UCSD-AML1 (cell line): ENCODE data around the gene PCDHB9.
"Not testable (repeated sequence)": the region's sequence is repeated elsewhere in the genome, so short reads cannot be mapped to it uniquely, and the experiment has no call there.

Source experiments
- DNase-seq: peaks from one replicate; lab custom pipeline; 2025; ENCODE audit not compliant: unreplicated experiment; lab: John Stamatoyannopoulos, UW

PCDHB9 gene

DNA sequence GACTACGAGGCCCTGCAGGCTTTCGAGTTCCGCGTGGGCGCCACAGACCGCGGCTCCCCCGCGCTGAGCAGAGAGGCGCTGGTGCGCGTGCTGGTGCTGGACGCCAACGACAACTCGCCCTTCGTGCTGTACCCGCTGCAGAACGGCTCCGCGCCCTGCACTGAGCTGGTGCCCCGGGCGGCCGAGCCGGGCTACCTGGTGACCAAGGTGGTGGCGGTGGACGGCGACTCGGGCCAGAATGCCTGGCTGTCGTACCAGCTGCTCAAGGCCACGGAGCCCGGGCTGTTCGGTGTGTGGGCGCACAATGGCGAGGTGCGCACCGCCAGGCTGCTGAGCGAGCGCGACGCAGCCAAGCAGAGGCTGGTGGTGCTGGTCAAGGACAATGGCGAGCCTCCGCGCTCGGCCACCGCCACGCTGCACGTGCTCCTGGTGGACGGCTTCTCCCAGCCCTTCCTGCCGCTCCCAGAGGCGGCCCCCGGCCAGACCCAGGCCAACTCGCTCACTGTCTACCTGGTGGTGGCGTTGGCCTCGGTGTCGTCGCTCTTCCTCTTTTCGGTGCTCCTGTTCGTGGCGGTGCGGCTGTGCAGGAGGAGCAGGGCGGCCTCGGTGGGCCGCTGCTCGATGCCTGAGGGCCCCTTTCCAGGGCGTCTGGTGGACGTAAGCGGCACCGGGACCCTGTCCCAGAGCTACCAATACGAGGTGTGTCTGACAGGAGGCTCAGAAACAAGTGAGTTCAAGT is 2.7 kb upstream of the PCDHB9 start:
- DNase-seq = not testable (repeated sequence)

DNA sequence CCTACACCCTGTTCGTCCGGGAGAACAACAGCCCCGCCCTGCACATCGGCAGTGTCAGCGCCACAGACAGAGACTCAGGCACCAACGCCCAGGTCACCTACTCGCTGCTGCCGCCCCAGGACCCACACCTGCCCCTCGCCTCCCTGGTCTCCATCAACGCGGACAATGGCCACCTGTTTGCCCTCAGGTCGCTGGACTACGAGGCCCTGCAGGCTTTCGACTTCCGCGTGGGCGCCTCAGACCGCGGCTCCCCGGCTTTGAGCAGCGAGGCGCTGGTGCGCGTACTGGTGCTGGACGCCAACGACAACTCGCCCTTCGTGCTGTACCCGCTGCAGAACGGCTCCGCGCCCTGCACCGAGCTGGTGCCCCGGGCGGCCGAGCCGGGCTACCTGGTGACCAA is 1.7 kb downstream of the PCDHB9 start:
- DNase-seq = not testable (repeated sequence)

DNA sequence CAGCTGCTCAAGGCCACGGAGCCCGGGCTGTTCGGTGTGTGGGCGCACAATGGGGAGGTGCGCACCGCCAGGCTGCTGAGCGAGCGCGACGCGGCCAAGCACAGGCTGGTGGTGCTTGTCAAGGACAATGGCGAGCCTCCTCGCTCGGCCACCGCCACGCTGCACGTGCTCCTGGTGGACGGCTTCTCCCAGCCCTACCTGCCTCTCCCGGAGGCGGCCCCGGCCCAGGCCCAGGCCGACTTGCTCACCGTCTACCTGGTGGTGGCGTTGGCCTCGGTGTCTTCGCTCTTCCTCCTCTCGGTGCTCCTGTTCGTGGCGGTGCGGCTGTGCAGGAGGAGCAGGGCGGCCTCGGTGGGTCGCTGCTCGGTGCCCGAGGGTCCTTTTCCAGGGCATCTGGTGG is 2.2 kb downstream of the PCDHB9 start:
- not testable (repeated sequence) for DNase-seq

DNA sequence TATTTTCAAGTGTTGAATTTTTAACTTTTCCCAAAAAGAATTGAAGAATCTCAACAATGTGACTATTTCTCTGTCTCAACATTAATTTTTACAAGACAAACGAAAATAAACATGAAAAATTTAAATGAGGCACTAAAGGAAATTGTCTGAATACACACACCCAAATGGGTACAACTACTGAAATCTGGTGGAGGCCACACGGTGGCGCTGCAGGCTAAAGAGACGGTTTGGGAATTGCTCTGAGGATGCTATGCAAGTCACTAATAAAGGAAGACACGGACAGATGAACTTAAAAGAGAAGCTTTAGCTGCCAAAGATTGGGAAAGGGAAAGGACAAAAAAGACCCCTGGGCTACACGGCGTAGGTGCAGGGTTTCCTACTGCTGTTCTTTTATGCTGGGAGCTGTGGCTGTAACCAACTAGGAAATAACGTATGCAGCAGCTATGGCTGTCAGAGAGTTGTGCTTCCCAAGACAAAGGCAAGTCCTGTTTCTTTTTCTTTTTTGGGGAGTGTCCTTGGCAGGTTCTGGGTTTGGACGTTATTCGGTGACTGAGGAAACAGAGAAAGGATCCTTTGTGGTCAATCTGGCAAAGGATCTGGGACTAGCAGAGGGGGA is 5.3 kb downstream of the PCDHB9 start, which contains the start of gene PCDHB10:
Gene PCDHB10, plus strand, starts transcription at position 244 of the 616 bp plus-strand sequence. Its CDS starts 200 bp downstream, at position 444.
- DNase-seq = peak; percentile 41

DNA sequence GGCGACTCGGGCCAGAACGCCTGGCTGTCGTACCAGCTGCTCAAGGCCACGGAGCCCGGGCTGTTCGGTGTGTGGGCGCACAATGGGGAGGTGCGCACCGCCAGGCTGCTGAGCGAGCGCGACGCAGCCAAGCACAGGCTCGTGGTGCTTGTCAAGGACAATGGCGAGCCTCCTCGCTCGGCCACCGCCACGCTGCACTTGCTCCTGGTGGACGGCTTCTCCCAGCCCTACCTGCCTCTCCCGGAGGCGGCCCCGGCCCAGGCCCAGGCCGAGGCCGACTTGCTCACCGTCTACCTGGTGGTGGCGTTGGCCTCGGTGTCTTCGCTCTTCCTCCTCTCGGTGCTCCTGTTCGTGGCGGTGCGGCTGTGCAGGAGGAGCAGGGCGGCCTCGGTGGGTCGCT is 7.4 kb downstream of the PCDHB9 start:
- DNase-seq = not testable (repeated sequence)

DNA sequence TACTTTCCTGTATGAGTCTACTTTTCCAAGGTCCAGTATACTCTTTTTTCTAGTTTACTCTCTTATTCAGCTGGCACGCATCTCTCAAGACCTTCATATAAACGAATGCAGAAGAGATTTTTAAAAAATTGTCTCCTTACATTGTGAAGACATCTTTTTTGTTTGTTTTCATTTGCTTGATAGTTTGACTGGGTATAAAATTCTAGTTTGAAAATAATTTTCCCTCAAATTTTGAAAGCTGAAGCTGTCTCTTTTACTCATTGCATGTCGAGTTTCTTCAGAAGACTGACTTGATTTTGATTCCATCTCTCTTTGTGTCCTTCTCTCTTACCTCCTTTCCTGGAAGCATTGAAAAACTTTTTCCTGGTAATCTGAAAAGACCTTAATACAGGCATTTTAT is 9.4 kb downstream of the PCDHB9 start:
- no peak for DNase-seq

DNA sequence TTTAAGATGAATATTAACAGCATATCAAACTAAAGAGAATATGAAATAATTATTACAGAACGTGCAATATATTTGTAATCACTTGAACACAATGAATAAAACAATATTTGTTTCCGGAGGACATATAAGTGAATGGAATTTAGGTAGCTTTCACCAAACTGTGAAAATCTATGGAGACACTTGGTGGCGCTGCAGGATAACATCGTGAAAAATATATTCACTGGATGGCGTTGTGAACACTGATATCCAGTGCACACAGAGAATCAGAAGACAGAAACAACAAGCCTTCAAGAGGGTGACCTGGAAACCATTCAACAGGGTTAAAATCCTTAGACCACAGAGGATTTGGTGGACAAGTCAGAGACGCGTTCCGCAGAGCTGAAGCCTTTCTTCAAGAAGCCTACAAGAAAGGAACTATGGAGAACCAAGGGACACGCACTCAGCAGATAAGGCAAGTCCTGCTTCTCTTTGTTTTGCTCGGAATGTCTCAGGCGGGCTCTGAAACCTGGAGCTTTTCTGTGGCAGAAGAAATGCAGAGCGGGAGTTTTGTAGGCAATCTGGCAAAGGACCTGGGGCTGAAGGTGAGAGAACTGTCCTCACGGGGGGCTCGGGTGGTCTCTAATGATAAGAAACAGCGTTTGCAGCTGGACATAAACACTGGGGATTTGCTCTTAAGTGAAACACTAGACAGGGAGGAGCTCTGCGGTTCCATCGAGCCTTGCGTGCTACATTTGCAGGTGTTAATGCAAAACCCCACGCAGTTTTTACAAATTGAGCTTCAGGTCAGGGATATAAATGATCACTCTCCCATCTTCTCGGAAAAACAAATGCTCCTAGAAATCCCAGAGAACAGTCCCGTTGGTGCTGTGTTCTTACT is 12.6 kb downstream of the PCDHB9 start, which contains the start of gene PCDHB11:
Gene PCDHB11, plus strand, starts transcription at position 269 of the 877 bp plus-strand sequence. Its CDS starts 148 bp downstream, at position 417.
- no peak for DNase-seq

DNA sequence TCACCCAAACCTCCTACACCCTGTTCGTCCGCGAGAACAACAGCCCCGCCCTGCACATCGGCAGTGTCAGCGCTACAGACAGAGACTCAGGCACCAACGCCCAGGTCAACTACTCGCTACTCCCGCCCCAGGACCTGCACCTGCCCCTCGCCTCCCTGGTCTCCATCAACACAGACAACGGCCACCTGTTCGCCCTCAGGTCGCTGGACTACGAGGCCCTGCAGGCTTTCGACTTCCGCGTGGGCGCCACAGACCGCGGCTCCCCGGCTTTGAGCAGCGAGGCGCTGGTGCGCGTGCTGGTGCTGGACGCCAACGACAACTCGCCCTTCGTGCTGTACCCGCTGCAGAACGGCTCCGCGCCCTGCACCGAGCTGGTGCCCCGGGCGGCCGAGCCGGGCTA is 14.2 kb downstream of the PCDHB9 start:
- DNase-seq = not testable (repeated sequence)

DNA sequence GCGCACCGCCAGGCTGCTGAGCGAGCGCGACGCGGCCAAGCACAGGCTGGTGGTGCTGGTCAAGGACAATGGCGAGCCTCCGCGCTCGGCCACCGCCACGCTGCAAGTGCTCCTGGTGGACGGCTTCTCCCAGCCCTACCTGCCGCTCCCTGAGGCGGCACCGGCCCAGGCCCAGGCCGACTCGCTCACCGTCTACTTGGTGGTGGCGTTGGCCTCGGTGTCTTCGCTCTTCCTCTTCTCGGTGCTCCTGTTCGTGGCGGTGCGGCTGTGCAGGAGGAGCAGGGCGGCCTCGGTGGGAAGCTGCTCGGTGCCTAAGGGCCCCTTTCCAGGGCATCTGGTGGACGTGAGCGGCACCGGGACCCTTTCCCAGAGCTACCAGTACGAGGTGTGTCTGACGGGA is 14.7 kb downstream of the PCDHB9 start:
- not testable (repeated sequence) for DNase-seq

DNA sequence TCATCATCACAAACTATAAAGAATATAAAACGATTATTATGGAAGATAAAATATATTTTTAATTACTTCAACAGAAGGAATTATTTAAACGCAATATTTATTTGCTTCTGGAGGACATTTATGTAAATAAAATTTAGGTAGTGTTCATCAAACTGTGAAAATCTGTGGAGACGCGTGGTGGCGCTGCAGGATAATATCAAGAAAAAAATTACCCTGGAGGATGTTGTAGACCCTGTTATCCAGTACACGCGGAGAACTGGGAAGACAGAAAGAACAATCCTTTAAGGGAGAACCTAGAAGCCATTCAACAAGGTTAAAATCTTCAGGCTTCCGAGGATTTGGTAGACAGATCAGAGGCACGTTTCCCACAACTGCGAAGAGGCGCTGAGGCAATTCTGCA is 21.5 kb downstream of the PCDHB9 start, which contains the start of gene PCDHB12:
Gene PCDHB12, plus strand, starts transcription at position 242 of the 400 bp plus-strand sequence. CDS start 189 bp downstream, outside the sequence.
- no peak for DNase-seq

DNA sequence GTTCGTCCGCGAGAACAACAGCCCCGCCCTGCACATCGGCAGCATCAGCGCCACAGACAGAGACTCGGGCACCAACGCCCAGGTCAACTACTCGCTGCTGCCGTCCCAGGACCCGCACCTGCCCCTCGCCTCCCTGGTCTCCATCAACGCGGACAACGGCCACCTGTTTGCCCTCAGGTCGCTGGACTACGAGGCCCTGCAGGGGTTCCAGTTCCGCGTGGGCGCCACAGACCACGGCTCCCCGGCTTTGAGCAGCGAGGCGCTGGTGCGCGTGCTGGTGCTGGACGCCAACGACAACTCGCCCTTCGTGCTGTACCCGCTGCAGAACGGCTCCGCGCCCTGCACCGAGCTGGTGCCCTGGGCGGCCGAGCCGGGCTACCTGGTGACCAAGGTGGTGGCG is 23.3 kb downstream of the PCDHB9 start:
- not testable (repeated sequence) for DNase-seq

DNA sequence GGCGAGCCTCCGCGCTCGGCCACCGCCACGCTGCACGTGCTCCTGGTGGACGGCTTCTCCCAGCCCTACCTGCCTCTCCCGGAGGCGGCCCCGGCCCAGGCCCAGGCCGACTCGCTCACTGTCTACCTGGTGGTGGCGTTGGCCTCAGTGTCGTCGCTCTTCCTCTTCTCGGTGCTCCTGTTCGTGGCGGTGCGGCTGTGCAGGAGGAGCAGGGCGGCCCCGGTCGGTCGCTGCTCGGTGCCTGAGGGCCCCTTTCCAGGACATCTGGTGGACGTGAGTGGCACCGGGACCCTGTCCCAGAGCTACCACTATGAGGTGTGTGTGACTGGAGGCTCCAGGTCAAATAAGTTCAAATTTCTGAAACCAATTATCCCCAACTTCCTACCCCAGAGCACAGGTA is 23.9 kb downstream of the PCDHB9 start:
- not testable (repeated sequence) for DNase-seq

DNA sequence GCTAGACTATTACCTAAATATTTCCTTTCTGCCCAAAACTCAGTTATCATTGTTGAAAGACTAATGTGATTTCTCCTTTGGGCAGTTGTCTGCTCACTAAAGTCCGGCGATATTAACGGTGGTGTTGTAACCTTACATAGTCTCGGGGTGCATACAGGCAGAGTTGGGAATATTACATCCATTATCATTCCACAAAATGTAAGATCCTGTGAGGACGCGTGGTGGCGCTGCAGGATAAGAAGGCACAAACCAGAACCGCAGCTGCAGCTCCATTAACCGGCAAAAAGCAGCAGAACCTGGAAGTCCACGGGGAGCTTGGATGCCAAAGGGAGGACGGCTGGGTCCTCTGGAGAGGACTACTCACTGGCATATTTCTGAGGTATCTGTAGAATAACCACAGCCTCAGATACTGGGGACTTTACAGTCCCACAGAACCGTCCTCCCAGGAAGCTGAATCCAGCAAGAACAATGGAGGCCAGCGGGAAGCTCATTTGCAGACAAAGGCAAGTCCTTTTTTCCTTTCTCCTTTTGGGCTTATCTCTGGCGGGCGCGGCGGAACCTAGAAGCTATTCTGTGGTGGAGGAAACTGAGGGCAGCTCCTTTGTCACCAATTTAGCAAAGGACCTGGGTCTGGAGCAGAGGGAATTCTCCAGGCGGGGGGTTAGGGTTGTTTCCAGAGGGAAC is 26.8 kb downstream of the PCDHB9 start, which contains the start of gene PCDHB13:
Gene PCDHB13, plus strand, starts transcription at position 264 of the 684 bp plus-strand sequence. Its CDS starts 205 bp downstream, at position 469.
- peak; percentile 27 for DNase-seq

DNA sequence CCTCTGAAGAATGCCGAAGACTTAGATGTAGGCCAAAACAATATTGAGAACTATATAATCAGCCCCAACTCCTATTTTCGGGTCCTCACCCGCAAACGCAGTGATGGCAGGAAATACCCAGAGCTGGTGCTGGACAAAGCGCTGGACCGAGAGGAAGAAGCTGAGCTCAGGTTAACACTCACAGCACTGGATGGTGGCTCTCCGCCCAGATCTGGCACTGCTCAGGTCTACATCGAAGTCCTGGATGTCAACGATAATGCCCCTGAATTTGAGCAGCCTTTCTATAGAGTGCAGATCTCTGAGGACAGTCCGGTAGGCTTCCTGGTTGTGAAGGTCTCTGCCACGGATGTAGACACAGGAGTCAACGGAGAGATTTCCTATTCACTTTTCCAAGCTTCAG is 27.6 kb downstream of the PCDHB9 start:
- DNase-seq = not testable (repeated sequence)

DNA sequence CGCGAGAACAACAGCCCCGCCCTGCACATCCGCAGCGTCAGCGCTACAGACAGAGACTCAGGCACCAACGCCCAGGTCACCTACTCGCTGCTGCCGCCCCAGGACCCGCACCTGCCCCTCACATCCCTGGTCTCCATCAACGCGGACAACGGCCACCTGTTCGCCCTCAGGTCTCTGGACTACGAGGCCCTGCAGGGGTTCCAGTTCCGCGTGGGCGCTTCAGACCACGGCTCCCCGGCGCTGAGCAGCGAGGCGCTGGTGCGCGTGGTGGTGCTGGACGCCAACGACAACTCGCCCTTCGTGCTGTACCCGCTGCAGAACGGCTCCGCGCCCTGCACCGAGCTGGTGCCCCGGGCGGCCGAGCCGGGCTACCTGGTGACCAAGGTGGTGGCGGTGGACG is 28.5 kb downstream of the PCDHB9 start:
- not testable (repeated sequence) for DNase-seq

DNA sequence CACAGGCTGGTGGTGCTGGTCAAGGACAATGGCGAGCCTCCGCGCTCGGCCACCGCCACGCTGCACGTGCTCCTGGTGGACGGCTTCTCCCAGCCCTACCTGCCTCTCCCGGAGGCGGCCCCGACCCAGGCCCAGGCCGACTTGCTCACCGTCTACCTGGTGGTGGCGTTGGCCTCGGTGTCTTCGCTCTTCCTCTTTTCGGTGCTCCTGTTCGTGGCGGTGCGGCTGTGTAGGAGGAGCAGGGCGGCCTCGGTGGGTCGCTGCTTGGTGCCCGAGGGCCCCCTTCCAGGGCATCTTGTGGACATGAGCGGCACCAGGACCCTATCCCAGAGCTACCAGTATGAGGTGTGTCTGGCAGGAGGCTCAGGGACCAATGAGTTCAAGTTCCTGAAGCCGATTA is 29.1 kb downstream of the PCDHB9 start:
- DNase-seq = not testable (repeated sequence)

DNA sequence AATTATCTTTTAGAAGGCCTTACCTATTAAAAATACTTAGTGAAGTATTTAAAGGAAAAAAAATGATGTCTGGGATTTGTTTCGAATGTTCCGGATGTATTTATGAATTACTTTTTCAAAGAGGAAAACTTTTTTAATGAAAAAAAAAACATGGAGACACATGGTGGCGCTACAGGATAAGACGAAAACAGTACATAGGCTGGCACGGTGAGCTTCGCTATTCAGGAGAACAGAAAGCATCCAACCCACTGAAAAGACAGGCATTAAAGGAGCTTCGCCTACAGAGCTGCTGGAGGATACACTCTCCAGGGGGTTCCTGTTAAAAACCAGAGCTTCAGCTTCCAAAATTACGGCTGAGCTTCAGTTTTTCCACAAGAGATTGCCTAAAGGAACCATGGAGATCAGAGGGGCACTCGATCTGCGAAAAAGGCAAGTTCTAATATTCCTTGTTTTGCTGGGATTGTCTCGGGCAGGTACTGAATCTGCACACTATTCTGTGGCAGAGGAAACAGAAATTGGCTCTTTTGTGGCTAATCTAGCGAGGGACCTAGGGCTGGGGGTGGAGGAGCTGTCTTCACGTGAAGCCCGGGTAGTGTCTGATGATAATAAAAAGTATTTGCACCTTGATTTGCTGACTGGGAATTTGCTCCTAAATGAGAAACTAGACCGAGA is 36.3 kb downstream of the PCDHB9 start, which contains the start of gene PCDHB14:
Gene PCDHB14, plus strand, starts transcription at position 232 of the 672 bp plus-strand sequence. Its CDS starts 163 bp downstream, at position 395.
- DNase-seq = no peak

DNA sequence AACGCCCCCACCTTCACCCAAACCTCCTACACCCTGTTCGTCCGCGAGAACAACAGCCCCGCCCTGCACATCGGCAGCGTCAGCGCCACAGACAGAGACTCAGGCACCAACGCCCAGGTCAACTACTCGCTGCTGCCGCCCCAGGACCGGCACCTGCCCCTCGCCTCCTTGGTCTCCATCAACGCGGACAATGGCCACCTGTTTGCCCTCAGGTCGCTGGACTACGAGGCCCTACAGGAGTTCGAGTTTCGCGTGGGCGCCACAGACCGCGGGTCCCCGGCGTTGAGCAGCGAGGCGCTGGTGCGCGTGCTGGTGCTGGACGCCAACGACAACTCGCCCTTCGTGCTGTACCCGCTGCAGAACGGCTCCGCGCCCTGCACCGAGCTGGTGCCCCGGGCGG is 37.9 kb downstream of the PCDHB9 start:
- not testable (repeated sequence) for DNase-seq

DNA sequence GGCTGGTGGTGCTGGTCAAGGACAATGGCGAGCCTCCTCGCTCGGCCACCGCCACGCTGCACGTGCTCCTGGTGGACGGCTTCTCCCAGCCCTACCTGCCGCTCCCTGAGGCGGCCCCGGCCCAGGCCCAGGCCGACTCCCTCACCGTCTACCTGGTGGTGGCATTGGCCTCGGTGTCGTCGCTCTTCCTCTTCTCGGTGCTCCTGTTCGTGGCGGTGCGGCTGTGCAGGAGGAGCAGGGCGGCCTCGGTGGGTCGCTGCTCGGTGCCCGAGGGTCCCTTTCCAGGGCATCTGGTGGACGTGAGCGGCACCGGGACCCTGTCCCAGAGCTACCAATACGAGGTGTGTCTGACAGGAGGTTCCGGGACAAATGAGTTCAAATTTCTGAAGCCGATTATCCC is 38.5 kb downstream of the PCDHB9 start:
- DNase-seq = not testable (repeated sequence)
